HL-60 (cell line): ENCODE data around the gene BABAM2.

Experiments used
- CTCF ChIP-seq: IDR thresholded peaks from one replicate; pipeline ENCODE4 v1.5.1; 2011; ENCODE audit warnings: low read length, control low read depth, inconsistent platforms; ENCODE audit not compliant: insufficient read depth
- GABPA ChIP-seq: IDR thresholded peaks from 2 replicates; pipeline ENCODE4 v1.6.1; 2012; ENCODE audit warnings: low read depth
- REST ChIP-seq: IDR thresholded peaks from 2 replicates; pipeline ENCODE4 v1.6.1; 2012; ENCODE audit warnings: low read depth; ENCODE audit not compliant: insufficient replicate concordance

DNA sequence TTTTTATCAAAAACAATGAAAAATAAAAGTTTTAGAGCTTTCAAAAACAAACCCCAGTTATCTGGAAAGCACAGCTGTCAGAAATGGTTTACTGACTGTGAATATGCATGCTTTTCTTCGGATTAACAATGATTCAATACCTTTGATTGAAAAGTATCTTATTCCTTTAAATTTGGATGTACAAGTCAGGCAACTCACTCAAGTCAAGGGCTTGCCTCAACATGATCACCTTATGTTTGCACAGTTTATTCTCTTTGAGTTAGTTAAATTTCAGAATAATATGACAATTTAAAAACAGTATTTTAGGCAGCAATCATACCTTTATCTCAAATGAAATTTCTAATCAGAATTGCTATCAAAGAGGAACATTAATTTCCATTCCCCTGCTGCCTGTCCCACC lies 393.3 kb downstream of the BABAM2 start:
- no peak for TF ChIP-seq CTCF
- TF ChIP-seq REST, result no peak
- TF ChIP-seq GABPA, result no peak
